T-cell (primary cell): ENCODE results near the gene ARMC7. TPM values are rescaled to one million over a fixed set of nuclear protein-coding genes. Genes with fewer than 3 reads are reported as not detected.

ENCODE experiments used
- ATAC-seq, 4 experiments: fragments of 200-7000 bp in 3 of 4; fragments of 150-1000 bp in 1 of 4; cut with Tn5 transposase; replicated peaks in 1 of 4; 1 replicate in 3 of 4; 2 replicates in 1 of 4; pipeline ENCODE4 v1.10.0; 2021; ENCODE audit warnings: moderate library complexity in 3 of 4, mild to moderate bottlenecking in 2 of 4, moderate number of reproducible peaks in 1 of 4
- CTCF ChIA-PET, 2 donors: fragments of 300-600 bp; sonication (Branson Sonifier 250); formaldehyde crosslinking; loops; one replicate each; lab custom pipeline; 2022; ENCODE audit warnings: antibody characterized with exemption in 2 of 2; lab: Charles Lee
- POLR2A ChIA-PET, 2 donors: fragments of 300-600 bp; sonication (Branson Sonifier 250); formaldehyde crosslinking; loops; one replicate each; lab custom pipeline; 2022; ENCODE audit warnings: antibody characterized with exemption in 2 of 2; lab: Charles Lee
- DNase-seq, 35 experiments: peaks; one replicate each; pipeline versions ENCODE4 v3.0.0 to v3.0.0-alpha.2; 2013 to 2023
- H3K27ac ChIP-seq: one replicate; pipeline ENCODE4 v1.5.1; 2013; ENCODE audit warnings: low read length
- H3K27me3 ChIP-seq, 2 experiments: replicated peaks in 1 of 2; 1 replicate in 1 of 2; 2 replicates in 1 of 2; pipeline versions ENCODE4 v1.6.1 to v1.7.0; 2013; ENCODE audit warnings: low read length in 1 of 2, mixed read lengths in 1 of 2; ENCODE audit not compliant: control insufficient read depth in 2 of 2, insufficient read depth in 2 of 2; ENCODE audit errors: extremely low read depth in 1 of 2
- H3K36me3 ChIP-seq, 2 donors: 1 replicate in 1 of 2; 2 replicates in 1 of 2; pipeline versions ENCODE4 v1.6.1 to v1.7.0; 2013; ENCODE audit warnings: low read length in 1 of 2; ENCODE audit not compliant: control insufficient read depth in 2 of 2, insufficient read depth in 1 of 2; ENCODE audit errors: extremely low read depth in 1 of 2
- H3K4me1 ChIP-seq, 2 experiments: 1 replicate in 1 of 2; 2 replicates in 1 of 2; pipeline versions ENCODE4 v1.6.1 to v1.7.0; 2013; ENCODE audit warnings: low read length in 2 of 2, mixed read lengths in 1 of 2; ENCODE audit not compliant: insufficient read depth in 2 of 2, control insufficient read depth in 1 of 2; ENCODE audit errors: extremely low read depth in 1 of 2
- H3K4me3 ChIP-seq, 2 donors: 1 replicate in 1 of 2; 2 replicates in 1 of 2; pipeline versions ENCODE4 v1.5.1 to v1.7.0; 2013; ENCODE audit warnings: mild to moderate bottlenecking in 2 of 2, low read length in 1 of 2, moderate library complexity in 1 of 2; ENCODE audit not compliant: control insufficient read depth in 1 of 2; ENCODE audit errors: extremely low read depth in 1 of 2
- H3K9me3 ChIP-seq: 2 replicates; pipeline ENCODE4 v1.7.0; 2013
- H3K27ac Mint-ChIP-seq, 2 donors: one replicate each; pipeline ENCODE4 v1.8.0; 2020 to 2021; ENCODE audit warnings: mild to moderate bottlenecking in 2 of 2, mixed read lengths in 2 of 2
- H3K27me3 Mint-ChIP-seq, 2 donors: one replicate each; pipeline ENCODE4 v1.8.0; 2021 to 2022; ENCODE audit warnings: mixed read lengths in 2 of 2
- H3K36me3 Mint-ChIP-seq: one replicate; pipeline ENCODE4 v1.8.0; 2021; ENCODE audit warnings: mixed read lengths
- H3K4me1 Mint-ChIP-seq, 3 donors: one replicate each; pipeline ENCODE4 v1.8.0; 2020 to 2022; ENCODE audit warnings: mixed read lengths in 3 of 3, mild to moderate bottlenecking in 1 of 3
- H3K4me3 Mint-ChIP-seq, 3 donors: one replicate each; pipeline ENCODE4 v1.8.0; 2020 to 2022; ENCODE audit warnings: mild to moderate bottlenecking in 3 of 3, mixed read lengths in 3 of 3, moderate library complexity in 3 of 3
- H3K9me3 Mint-ChIP-seq, 3 donors: one replicate each; pipeline ENCODE4 v1.8.0; 2020 to 2022; ENCODE audit warnings: mixed read lengths in 3 of 3
- WGBS: methylation state at CpG from one replicate; pipeline ENCODE4 v1.1.5; 2013; ENCODE audit warnings: missing lambda C conversion rate; ENCODE audit not compliant: insufficient coverage; 5-methylcytosine and 5-hydroxymethylcytosine counted together
- total RNA-seq, 35 experiments: library from RNA in 6 of 35; stranded (reverse) in 6 of 35; fragments of 120-200 nt in 1 of 35; gene quantifications; one replicate each; pipeline versions ENCODE4 v1.2.1 to v1.2.4 and lab custom pipeline; 2013 to 2026

ARMC7 gene
- total RNA-seq, 5 donors from 2014 or later (not counting 1 experiment from before 2014, with no cell fraction given): 8.9 to 23.9 (median 18.8) TPM

- no peak overlapping the region for H3K27ac Mint-ChIP-seq
- Histone ChIP-seq H3K27ac (no peak overlapping the region), H3K9me3 (no peaks in the 10 kb centered on the region), H3K4me3 (no peak overlapping the region), H3K4me1 (peaks cover 4 to 23% of the 10 kb centered on the region in 2 experiments), H3K27me3 (no peaks in the 10 kb centered on the region), H3K36me3 (peaks cover 30 to 53% of the 10 kb centered on the region in 2 donors)
- POLR2A ChIA-PET: interaction anchor here in 1 of 2 donors (0.5 to 0.6 kb wide), 2 partner anchors 15 to 23 kb away, joined by 3 to 7 read pairs; no protein-coding TSS in a partner anchor
- CTCF ChIA-PET: interaction anchor here in 1 of 2 donors (0.6 kb wide), 1 partner anchor 91 kb away, joined by 3 read pairs; no protein-coding TSS in a partner anchor
- ATAC-seq: no peak
- peaks cover 32% of the 10 kb centered on the region for H3K36me3 Mint-ChIP-seq
- no peaks in the 10 kb centered on the region for H3K27me3 Mint-ChIP-seq
- peaks cover 23 to 29% (median 27%) of the 10 kb centered on the region in 3 donors for H3K4me1 Mint-ChIP-seq
- no peaks in the 10 kb centered on the region for H3K9me3 Mint-ChIP-seq
- no peak for DNase-seq
- no peak overlapping the region for H3K4me3 Mint-ChIP-seq
- no CpG with 5 or more reads among the region's 3 CpGs for WGBS
These were observed 46.1 kb upstream of the ARMC7 start for GRCh38 chr17:75063626-75064025.

- no peaks in the 10 kb centered on the region for H3K9me3 Mint-ChIP-seq
- Histone ChIP-seq H3K4me1 (peaks cover 4 to 23% of the 10 kb centered on the region in 2 experiments), H3K27ac (no peak overlapping the region), H3K27me3 (no peaks in the 10 kb centered on the region), H3K4me3 (no peak overlapping the region), H3K9me3 (no peaks in the 10 kb centered on the region), H3K36me3 (peaks cover 30 to 52% of the 10 kb centered on the region in 2 donors)
- POLR2A ChIA-PET: interaction anchor here in 1 of 2 donors (0.6 kb wide), 1 partner anchor 15 kb away, joined by 3 read pairs; no protein-coding TSS in a partner anchor
- no peak for ATAC-seq
- no peak overlapping the region for H3K27ac Mint-ChIP-seq
- peaks cover 23 to 32% (median 30%) of the 10 kb centered on the region in 3 donors for H3K4me1 Mint-ChIP-seq
- 100% methylated on average over 2 of the region's 11 CpGs for WGBS
- CTCF ChIA-PET: no interaction called here
- peaks cover 32% of the 10 kb centered on the region for H3K36me3 Mint-ChIP-seq
- no peak overlapping the region for H3K4me3 Mint-ChIP-seq
- no peaks in the 10 kb centered on the region for H3K27me3 Mint-ChIP-seq
- DNase-seq: no peak
These were observed 45.7 kb upstream of the ARMC7 start for GRCh38 chr17:75064040-75064439.

GRCh38 chr17:75064460-75064859, 45.3 kb upstream of the ARMC7 start:
- Mint-ChIP-seq H3K27me3 (no peaks in the 10 kb centered on the region), H3K27ac (no peak overlapping the region), H3K4me3 (no peak overlapping the region), H3K4me1 (peaks cover 23 to 30% (median 30%) of the 10 kb centered on the region in 3 donors), H3K36me3 (peaks cover 30% of the 10 kb centered on the region), H3K9me3 (no peaks in the 10 kb centered on the region)
- H3K36me3 ChIP-seq: peaks cover 30 to 48% of the 10 kb centered on the region in 2 donors
- POLR2A ChIA-PET: interaction anchor here in 1 of 2 donors (0.6 kb wide), 1 partner anchor 16 kb away, joined by 3 read pairs; no protein-coding TSS in a partner anchor
- H3K9me3 ChIP-seq: no peaks in the 10 kb centered on the region
- WGBS: 84% methylated on average over 5 of the region's 8 CpGs
- no peak overlapping the region for H3K27ac ChIP-seq
- DNase-seq: no peak
- no peak overlapping the region for H3K4me3 ChIP-seq
- H3K27me3 ChIP-seq: no peaks in the 10 kb centered on the region
- ATAC-seq: no peak
- CTCF ChIA-PET: interaction anchor here in 1 of 2 donors (0.6 kb wide), 1 partner anchor 25 kb away, joined by 3 read pairs; no protein-coding TSS in a partner anchor
- peaks cover 4 to 23% of the 10 kb centered on the region in 2 experiments for H3K4me1 ChIP-seq

- no peak for DNase-seq
- Histone ChIP-seq H3K9me3 (no peaks in the 10 kb centered on the region), H3K27ac (no peak overlapping the region), H3K36me3 (peaks cover 26 to 44% of the 10 kb centered on the region in 2 donors), H3K4me1 (peaks cover 4 to 23% of the 10 kb centered on the region in 2 experiments), H3K4me3 (no peak overlapping the region), H3K27me3 (no peaks in the 10 kb centered on the region)
- ATAC-seq: no peak
- ChIA-PET POLR2A (no interaction called here), CTCF (interaction anchor here in 1 of 2 donors (0.6 kb wide), 1 partner anchor 25 kb away, joined by 3 read pairs; no protein-coding TSS in a partner anchor)
- H3K9me3 Mint-ChIP-seq: no peaks in the 10 kb centered on the region
- no peak overlapping the region for H3K27ac Mint-ChIP-seq
- 93% methylated on average over 17 of the region's 18 CpGs for WGBS
- H3K4me1 Mint-ChIP-seq: peaks cover 18 to 29% (median 25%) of the 10 kb centered on the region in 3 donors
- peaks cover 25% of the 10 kb centered on the region for H3K36me3 Mint-ChIP-seq
- no peaks in the 10 kb centered on the region for H3K27me3 Mint-ChIP-seq
- H3K4me3 Mint-ChIP-seq: no peak overlapping the region
These were observed 44.8 kb upstream of the ARMC7 start for GRCh38 chr17:75064867-75065561.

- H3K4me3 Mint-ChIP-seq: peak overlapping the region in 1 of 3 donors; percentile 19
- no peaks in the 10 kb centered on the region for H3K9me3 Mint-ChIP-seq
- Histone ChIP-seq H3K36me3 (peaks cover 26 to 44% of the 10 kb centered on the region in 2 donors), H3K27ac (no peak overlapping the region), H3K27me3 (no peaks in the 10 kb centered on the region), H3K9me3 (no peaks in the 10 kb centered on the region), H3K4me1 (peaks cover 4 to 23% of the 10 kb centered on the region in 2 experiments), H3K4me3 (no peak overlapping the region)
- CTCF ChIA-PET: no interaction called here
- H3K36me3 Mint-ChIP-seq: peaks cover 22% of the 10 kb centered on the region
- H3K27ac Mint-ChIP-seq: peak overlapping the region; percentile 55 to 68
- POLR2A ChIA-PET: interaction anchor here in 1 of 2 donors (0.6 to 0.7 kb wide), 2 partner anchors 92 to 195 kb away, joined by 4 to 6 read pairs; no protein-coding TSS in a partner anchor
- ATAC-seq (no peak), DNase-seq (no peak)
- H3K4me1 Mint-ChIP-seq: peaks cover 16 to 26% (median 23%) of the 10 kb centered on the region in 3 donors
- H3K27me3 Mint-ChIP-seq: no peaks in the 10 kb centered on the region
- WGBS: no CpG with 5 or more reads among the region's 6 CpGs
These were observed 44.1 kb upstream of the ARMC7 start for GRCh38 chr17:75065562-75066151.

GRCh38 chr17:75067856-75068255, 41.9 kb upstream of the ARMC7 start:
- peak; percentile 88 to 97 (median 92) for ATAC-seq
- Mint-ChIP-seq H3K36me3 (peaks cover 6% of the 10 kb centered on the region), H3K9me3 (no peaks in the 10 kb centered on the region), H3K4me3 (peak overlapping the region in 2 of 3 donors; percentile 58 to 60), H3K27me3 (no peaks in the 10 kb centered on the region), H3K27ac (peak overlapping the region; percentile 93), H3K4me1 (peaks cover 16 to 26% (median 23%) of the 10 kb centered on the region in 3 donors)
- POLR2A ChIA-PET: no interaction called here
- CTCF ChIA-PET: interaction anchor here in 1 of 2 donors (0.7 to 1.6 kb wide), 2 partner anchors 46 to 63 kb away, joined by 3 to 5 read pairs; no protein-coding TSS in a partner anchor
- peak in 8 of 35 experiments; percentile 13 to 48 (median 29) for DNase-seq
- no CpG with 5 or more reads among the region's 4 CpGs for WGBS
- Histone ChIP-seq H3K27me3 (no peaks in the 10 kb centered on the region), H3K36me3 (peaks cover 13 to 24% of the 10 kb centered on the region in 2 donors), H3K9me3 (no peaks in the 10 kb centered on the region), H3K4me3 (no peak overlapping the region), H3K4me1 (peaks cover 4 to 23% of the 10 kb centered on the region in 2 experiments), H3K27ac (peak overlapping the region; percentile 43)
